Endodermal cell (in vitro differentiated cells): ENCODE data around the gene JTB. TPM values are rescaled to one million over a fixed set of nuclear protein-coding genes. Genes with fewer than 3 reads are reported as not detected.

Source experiments
- DNase-seq: peaks from one replicate; pipeline ENCODE4 v3.0.0-alpha.2; 2017
- H3K27ac ChIP-seq: 2 replicates; pipeline ENCODE4 v1.5.1; 2013; ENCODE audit warnings: mild to moderate bottlenecking, low read depth, low read length, moderate library complexity
- H3K27me3 ChIP-seq: 2 replicates; pipeline ENCODE4 v1.6.1; 2013; ENCODE audit warnings: mild to moderate bottlenecking, low read length, moderate library complexity; ENCODE audit not compliant: insufficient read depth, control insufficient read depth, poor library complexity, severe bottlenecking
- H3K36me3 ChIP-seq: 2 replicates; pipeline ENCODE4 v1.7.0; 2013; ENCODE audit warnings: mild to moderate bottlenecking, low read length, moderate library complexity; ENCODE audit not compliant: control insufficient read depth, insufficient read depth
- H3K4me1 ChIP-seq: one replicate; pipeline ENCODE4 v1.7.0; 2013; ENCODE audit warnings: low read length; ENCODE audit not compliant: control insufficient read depth, insufficient read depth
- H3K4me3 ChIP-seq: 2 replicates; pipeline ENCODE4 v1.5.1; 2013; ENCODE audit warnings: mild to moderate bottlenecking, low read length, moderate library complexity
- H3K9ac ChIP-seq: 2 replicates; pipeline ENCODE4 v1.6.1; 2013; ENCODE audit warnings: mild to moderate bottlenecking, low read length, moderate library complexity; ENCODE audit not compliant: poor library complexity, severe bottlenecking; ENCODE audit errors: extremely low read depth
- H3K9me3 ChIP-seq: 2 replicates; pipeline ENCODE4 v1.6.1; 2013; ENCODE audit warnings: mild to moderate bottlenecking, low read length, moderate library complexity; ENCODE audit not compliant: control insufficient read depth
- H3K27ac Mint-ChIP-seq: 2 replicates; pipeline ENCODE4 v1.8.0; 2020; ENCODE audit warnings: mixed read lengths
- H3K27me3 Mint-ChIP-seq: 2 replicates; pipeline ENCODE4 v1.8.0; 2021; ENCODE audit warnings: mild to moderate bottlenecking, mixed read lengths; ENCODE audit not compliant: insufficient read depth
- H3K36me3 Mint-ChIP-seq: 2 replicates; pipeline ENCODE4 v1.8.0; 2020; ENCODE audit warnings: low read depth, mixed read lengths
- H3K4me1 Mint-ChIP-seq: 2 replicates; pipeline ENCODE4 v1.8.0; 2020; ENCODE audit warnings: mixed read lengths
- H3K4me3 Mint-ChIP-seq: 2 replicates; pipeline ENCODE4 v1.8.0; 2020; ENCODE audit warnings: mild to moderate bottlenecking, moderate library complexity, mixed read lengths
- H3K9me3 Mint-ChIP-seq: 2 replicates; pipeline ENCODE4 v1.8.0; 2020; ENCODE audit warnings: mild to moderate bottlenecking, mixed read lengths
- CTCF ChIP-seq: fragments of 200-600 bp; sonication (generic); conservative IDR thresholded peaks from 2 replicates; pipeline ENCODE4 v1.5.0; 2021; ENCODE audit warnings: antibody characterized with exemption, mild to moderate bottlenecking
- WGBS, 2 experiments: methylation state at CpG; one replicate each; pipeline versions ENCODE4 v1.1.5 to v1.1.7; 2013; ENCODE audit warnings: missing lambda C conversion rate in 2 of 2, mixed read lengths in 1 of 2; ENCODE audit not compliant: insufficient coverage in 1 of 2, insufficient read length in 1 of 2; 5-methylcytosine and 5-hydroxymethylcytosine counted together
- total RNA-seq, 2 donors: library from RNA; stranded (reverse); fragmentation: NEBNext Ultra II Directional in 1 of 2; extraction: Animal tissue kit (Norgen Biotek cat#: 25700) in 1 of 2; gene quantifications; 2 replicates in 1 of 2; 3 replicates in 1 of 2; pipeline ENCODE4 v1.2.1, GENCODE V29; 2021

Gene JTB
- total RNA-seq, 2 donors from 2014 or later = 63.6 to 72.8 TPM

GRCh38 chr1:153942766-153943549, 34.5 kb downstream of the JTB start:
- Histone ChIP-seq H3K27ac (no peak overlapping the region), H3K36me3 (peaks cover 30% of the 10 kb centered on the region), H3K4me3 (no peak overlapping the region), H3K9me3 (no peaks in the 10 kb centered on the region), H3K9ac (no peak overlapping the region), H3K4me1 (no peaks in the 10 kb centered on the region), H3K27me3 (no peaks in the 10 kb centered on the region)
- no peak overlapping the region for H3K27ac Mint-ChIP-seq
- peaks cover 4% of the 10 kb centered on the region for H3K4me1 Mint-ChIP-seq
- H3K27me3 Mint-ChIP-seq = no peaks in the 10 kb centered on the region
- H3K36me3 Mint-ChIP-seq = peaks cover 41% of the 10 kb centered on the region
- WGBS, 2 experiments = 94 to 97% methylated on average over 6 to 11 of the region's 11 CpGs
- H3K4me3 Mint-ChIP-seq = no peak overlapping the region
- no peaks in the 10 kb centered on the region for H3K9me3 Mint-ChIP-seq
- TF ChIP-seq CTCF = no peak
- no peak for DNase-seq

GRCh38 chr1:153941826-153942725, 35.4 kb downstream of the JTB start:
- Histone ChIP-seq H3K9me3 (no peaks in the 10 kb centered on the region), H3K27me3 (no peaks in the 10 kb centered on the region), H3K9ac (no peak overlapping the region), H3K4me1 (no peaks in the 10 kb centered on the region), H3K27ac (no peak overlapping the region), H3K36me3 (peaks cover 35% of the 10 kb centered on the region), H3K4me3 (no peak overlapping the region)
- H3K36me3 Mint-ChIP-seq = peaks cover 47% of the 10 kb centered on the region
- TF ChIP-seq CTCF = no peak
- peak overlapping the region; percentile 64 for H3K27ac Mint-ChIP-seq
- H3K4me1 Mint-ChIP-seq = peaks cover 4% of the 10 kb centered on the region
- DNase-seq = no peak
- H3K27me3 Mint-ChIP-seq = no peaks in the 10 kb centered on the region
- no peak overlapping the region for H3K4me3 Mint-ChIP-seq
- 94% methylated on average over 23 to 34 of the region's 34 CpGs for WGBS, 2 experiments
- no peaks in the 10 kb centered on the region for H3K9me3 Mint-ChIP-seq

GRCh38 chr1:153940756-153941155, 36.7 kb downstream of the JTB start:
- Mint-ChIP-seq H3K27me3 (no peaks in the 10 kb centered on the region), H3K4me1 (no peaks in the 10 kb centered on the region), H3K9me3 (no peaks in the 10 kb centered on the region), H3K4me3 (no peak overlapping the region), H3K27ac (no peak overlapping the region), H3K36me3 (peaks cover 57% of the 10 kb centered on the region)
- TF ChIP-seq CTCF = no peak
- WGBS, 2 experiments = 90 to 94% methylated on average over 7 to 8 of the region's 8 CpGs
- Histone ChIP-seq H3K27ac (no peak overlapping the region), H3K4me3 (no peak overlapping the region), H3K9ac (no peak overlapping the region), H3K36me3 (peaks cover 40% of the 10 kb centered on the region), H3K4me1 (no peaks in the 10 kb centered on the region), H3K27me3 (no peaks in the 10 kb centered on the region), H3K9me3 (no peaks in the 10 kb centered on the region)
- DNase-seq = no peak
